ENCODE measurements around the gene DLG2. TPM values are rescaled to one million over a fixed set of nuclear protein-coding genes. Genes with fewer than 3 reads are reported as not detected.

Gene DLG2
- total and polyA plus RNA-seq, 12 donors: 1.0 to 14.8 (median 7.4) TPM

GRCh38 chr11:83914995-83915394 is 1712.1 kb downstream of the DLG2 start:
- Histone ChIP-seq H3K36me3 (no peaks in the 10 kb centered on the region), H3K4me3 (no peak overlapping the region), H3K4me1 (peaks cover 0 to 10% (median 0%) of the 10 kb centered on the region in 9 donors), H3K27me3 (no peaks in the 10 kb centered on the region), H3K27ac (no peak overlapping the region), H3K9me3 (no peaks in the 10 kb centered on the region)
- intact Hi-C loops (cut with DNase I): no loop called here
- no peak for TF ChIP-seq CTCF (IDR thresholded peaks at IDR 0.05)
- no peak for DNase-seq
- peak in 1 of 8 donors; percentile 20 for ATAC-seq

GRCh38 chr11:83909579-83910534 is 1717.3 kb downstream of the DLG2 start:
- no peak for TF ChIP-seq CTCF (IDR thresholded peaks at IDR 0.05)
- Histone ChIP-seq H3K27ac (no peak overlapping the region), H3K9me3 (no peaks in the 10 kb centered on the region), H3K27me3 (no peaks in the 10 kb centered on the region), H3K4me3 (no peak overlapping the region), H3K36me3 (no peaks in the 10 kb centered on the region), H3K4me1 (peaks cover 0 to 6% (median 0%) of the 10 kb centered on the region in 9 donors)
- intact Hi-C loops (cut with DNase I): no loop called here
- no peak for DNase-seq
- ATAC-seq: no peak
- whole genome bisulfite sequencing, 2 donors: 81 to 90% methylated on average over 5 of the region's 5 CpGs

- no peak overlapping the region for H3K27ac ChIP-seq
- no peaks in the 10 kb centered on the region for H3K36me3 ChIP-seq
- no peaks in the 10 kb centered on the region for H3K27me3 ChIP-seq
- no peaks in the 10 kb centered on the region for H3K9me3 ChIP-seq
- intact Hi-C loops (cut with DNase I): no loop called here
- no peak for ATAC-seq
- no peak for TF ChIP-seq CTCF (IDR thresholded peaks at IDR 0.05)
- 87 to 90% methylated on average over 7 of the region's 7 CpGs for WGBS, 2 donors
- no peak overlapping the region for H3K4me3 ChIP-seq
- no peaks in the 10 kb centered on the region for H3K4me1 ChIP-seq
- no peak for DNase-seq
Measured at GRCh38 chr11:83908298-83908856, 1718.8 kb downstream of the DLG2 start.

- intact Hi-C loops (cut with DNase I): no loop called here
- Histone ChIP-seq H3K4me3 (no peak overlapping the region), H3K9me3 (no peaks in the 10 kb centered on the region), H3K27me3 (no peaks in the 10 kb centered on the region), H3K36me3 (no peaks in the 10 kb centered on the region), H3K27ac (no peak overlapping the region), H3K4me1 (no peaks in the 10 kb centered on the region)
- TF ChIP-seq CTCF (IDR thresholded peaks at IDR 0.05): no peak
- ATAC-seq (no peak), DNase-seq (no peak)
Measured at GRCh38 chr11:83895516-83895915, 1731.6 kb downstream of the DLG2 start.

All from heart right ventricle (tissue), 16 donors.